ENCODE results near the gene XAB2.

- TF ChIP-seq CTCF (IDR thresholded peaks at IDR 0.05) (no peak), POLR2A (IDR thresholded peaks at IDR 0.05) (peak in 1 of 2 donors; percentile 74)
Measured at GRCh38 chr19:7618771-7619510, 10.4 kb downstream of the XAB2 start.

Data from thyroid gland (tissue), 4 donors.